CD14-positive monocyte (primary cell): ENCODE results near the gene EXPH5. TPM values are rescaled to one million over a fixed set of nuclear protein-coding genes. Genes with fewer than 3 reads are reported as not detected.

Experiments
- DNase-seq, 3 donors: peaks; one replicate each; pipeline ENCODE4 v3.0.0-alpha.2; 2011 to 2022
- H2AFZ ChIP-seq: 2 replicates; pipeline ENCODE4 v1.6.0; 2012; ENCODE audit warnings: mild to moderate bottlenecking, low read depth, low read length, inconsistent platforms; ENCODE audit not compliant: insufficient read depth, poor library complexity, severe bottlenecking
- H3K27ac ChIP-seq, 2 donors: 1 replicate in 1 of 2; 2 replicates in 1 of 2; pipeline ENCODE4 v1.5.1; 2012 to 2013; ENCODE audit warnings: low read length in 2 of 2, control low read depth in 1 of 2, inconsistent platforms in 1 of 2, low read depth in 1 of 2, mild to moderate bottlenecking in 1 of 2
- H3K27me3 ChIP-seq, 2 donors: one replicate each; pipeline versions ENCODE4 v1.6.0 to v1.6.1; 2011 to 2013; ENCODE audit warnings: low read length in 2 of 2; ENCODE audit not compliant: control insufficient read depth in 2 of 2, insufficient read depth in 2 of 2
- H3K36me3 ChIP-seq, 2 donors: replicated peaks in 1 of 2; 1 replicate in 1 of 2; 2 replicates in 1 of 2; pipeline versions ENCODE4 v1.5.1 to v1.6.1; 2012 to 2013; ENCODE audit warnings: low read length in 2 of 2, control low read depth in 1 of 2, inconsistent platforms in 1 of 2, mild to moderate bottlenecking in 1 of 2; ENCODE audit not compliant: insufficient read depth in 2 of 2, control insufficient read depth in 1 of 2
- H3K4me1 ChIP-seq, 2 donors: 1 replicate in 1 of 2; 2 replicates in 1 of 2; pipeline versions ENCODE4 v1.5.1 to v1.6.1; 2012 to 2013; ENCODE audit warnings: low read length in 2 of 2, control low read depth in 1 of 2, inconsistent platforms in 1 of 2, mild to moderate bottlenecking in 1 of 2, moderate library complexity in 1 of 2; ENCODE audit not compliant: insufficient read depth in 2 of 2, control insufficient read depth in 1 of 2
- H3K4me2 ChIP-seq: replicated peaks from 2 replicates; pipeline ENCODE3; 2012; ENCODE audit warnings: low read length, moderate library complexity, mild to moderate bottlenecking; ENCODE audit not compliant: poor library complexity, severe bottlenecking; ENCODE audit errors: extremely low read depth
- H3K4me3 ChIP-seq, 3 experiments: fragments of 200-600 bp in 1 of 3; sonication (generic) in 1 of 3; replicated peaks in 1 of 3; 1 replicate in 2 of 3; 2 replicates in 1 of 3; pipeline ENCODE4 v1.5.1; 2011 to 2013; ENCODE audit warnings: low read length in 3 of 3, mild to moderate bottlenecking in 3 of 3, control low read depth in 2 of 3, low read depth in 2 of 3, inconsistent platforms in 1 of 3, moderate library complexity in 1 of 3
- H3K79me2 ChIP-seq: 2 replicates; pipeline ENCODE4 v1.6.0; 2012; ENCODE audit warnings: mild to moderate bottlenecking, control low read depth, inconsistent platforms, low read length, moderate library complexity; ENCODE audit not compliant: insufficient read depth
- H3K9ac ChIP-seq: 2 replicates; pipeline ENCODE4 v1.6.0; 2017; ENCODE audit warnings: low read length, mild to moderate bottlenecking; ENCODE audit not compliant: insufficient read depth, poor library complexity, severe bottlenecking
- H3K9me3 ChIP-seq, 2 donors: replicated peaks in 1 of 2; 1 replicate in 1 of 2; 2 replicates in 1 of 2; pipeline versions ENCODE4 v1.5.1 to v1.6.1; 2012 to 2013; ENCODE audit warnings: low read length in 2 of 2, control low read depth in 1 of 2; ENCODE audit not compliant: control insufficient read depth in 1 of 2, insufficient read depth in 1 of 2
- H4K20me1 ChIP-seq: 2 replicates; pipeline ENCODE4 v1.6.0; 2012; ENCODE audit warnings: mild to moderate bottlenecking, low read length, control low read depth, moderate library complexity; ENCODE audit not compliant: insufficient read depth
- H3K27ac Mint-ChIP-seq, 7 donors: one replicate each; pipeline ENCODE4 v1.8.0; 2020; ENCODE audit warnings: mild to moderate bottlenecking in 7 of 7, mixed read lengths in 7 of 7, moderate library complexity in 6 of 7, inconsistent platforms in 2 of 7
- H3K27me3 Mint-ChIP-seq, 3 donors: one replicate each; pipeline ENCODE4 v1.8.0; 2021 to 2022; ENCODE audit warnings: low read depth in 3 of 3, mild to moderate bottlenecking in 3 of 3, mixed read lengths in 3 of 3, moderate library complexity in 3 of 3, inconsistent platforms in 1 of 3
- H3K36me3 Mint-ChIP-seq, 2 donors: one replicate each; pipeline ENCODE4 v1.8.0; 2020; ENCODE audit warnings: mixed read lengths in 2 of 2, inconsistent platforms in 1 of 2, mild to moderate bottlenecking in 1 of 2
- H3K4me1 Mint-ChIP-seq: one replicate; pipeline ENCODE4 v1.8.0; 2020; ENCODE audit warnings: mild to moderate bottlenecking, mixed read lengths
- H3K4me3 Mint-ChIP-seq, 2 donors: one replicate each; pipeline ENCODE4 v1.8.0; 2020; ENCODE audit warnings: mild to moderate bottlenecking in 2 of 2, mixed read lengths in 2 of 2, moderate library complexity in 1 of 2
- H3K9me3 Mint-ChIP-seq, 7 donors: one replicate each; pipeline ENCODE4 v1.8.0; 2020 to 2022; ENCODE audit warnings: mixed read lengths in 7 of 7, mild to moderate bottlenecking in 6 of 7, moderate library complexity in 6 of 7, inconsistent platforms in 2 of 7
- WGBS: methylation state at CpG from one replicate; pipeline ENCODE4 v1.1.5; 2013; ENCODE audit warnings: missing lambda C conversion rate; ENCODE audit not compliant: insufficient coverage; 5-methylcytosine and 5-hydroxymethylcytosine counted together
- intact Hi-C, 2 donors: fragments of 100-400 bp; cut with micrococcal nuclease; formaldehyde crosslinking; loops; one replicate each; pipeline versions ENCODE4 v1.15.0 to v1.15.1; 2023
- polyA plus RNA-seq, 3 donors: library from polyadenylated mRNA; depleted of rRNA in 1 of 3; unstranded in 2 of 3; stranded (reverse) in 1 of 3; fragments of 300-500 nt in 2 of 3; fragments of >200 nt in 1 of 3; fragmentation: Illumina TruSeq in 2 of 3; gene quantifications; 1 replicate in 2 of 3; 2 replicates in 1 of 3; pipeline ENCODE4 v1.2.3, GENCODE V29; 2012 to 2021
- TF ChIP-seq, protein P1 (sequence below): fragments of 200-600 bp; IDR thresholded peaks from one replicate; pipeline ENCODE4 v1.8.0; 2022; ENCODE audit warnings: antibody characterized with exemption, mild to moderate bottlenecking

Gene EXPH5
- polyA plus RNA-seq, 3 donors, result 0.05 to 0.17 TPM; not detected in 1

GRCh38 chr11:108491936-108492335 lies 101.6 kb downstream of the EXPH5 start:
- no peaks in the 10 kb centered on the region for H3K27me3 ChIP-seq
- TF ChIP-seq, protein P1, sequence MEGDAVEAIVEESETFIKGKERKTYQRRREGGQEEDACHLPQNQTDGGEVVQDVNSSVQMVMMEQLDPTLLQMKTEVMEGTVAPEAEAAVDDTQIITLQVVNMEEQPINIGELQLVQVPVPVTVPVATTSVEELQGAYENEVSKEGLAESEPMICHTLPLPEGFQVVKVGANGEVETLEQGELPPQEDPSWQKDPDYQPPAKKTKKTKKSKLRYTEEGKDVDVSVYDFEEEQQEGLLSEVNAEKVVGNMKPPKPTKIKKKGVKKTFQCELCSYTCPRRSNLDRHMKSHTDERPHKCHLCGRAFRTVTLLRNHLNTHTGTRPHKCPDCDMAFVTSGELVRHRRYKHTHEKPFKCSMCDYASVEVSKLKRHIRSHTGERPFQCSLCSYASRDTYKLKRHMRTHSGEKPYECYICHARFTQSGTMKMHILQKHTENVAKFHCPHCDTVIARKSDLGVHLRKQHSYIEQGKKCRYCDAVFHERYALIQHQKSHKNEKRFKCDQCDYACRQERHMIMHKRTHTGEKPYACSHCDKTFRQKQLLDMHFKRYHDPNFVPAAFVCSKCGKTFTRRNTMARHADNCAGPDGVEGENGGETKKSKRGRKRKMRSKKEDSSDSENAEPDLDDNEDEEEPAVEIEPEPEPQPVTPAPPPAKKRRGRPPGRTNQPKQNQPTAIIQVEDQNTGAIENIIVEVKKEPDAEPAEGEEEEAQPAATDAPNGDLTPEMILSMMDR, result no peak
- peaks cover 3 to 4% of the 10 kb centered on the region in 2 donors for H3K4me1 ChIP-seq
- no peak overlapping the region for H3K4me3 Mint-ChIP-seq
- peaks cover 0 to 4% (median 0%) of the 10 kb centered on the region in 3 donors for H3K27me3 Mint-ChIP-seq
- no peak overlapping the region for H3K4me2 ChIP-seq
- WGBS, result 100% methylated on average over 1 of the region's 3 CpGs
- DNase-seq, result no peak
- no peaks in the 10 kb centered on the region for H3K9me3 Mint-ChIP-seq
- H3K36me3 Mint-ChIP-seq, result peaks cover 7 to 26% of the 10 kb centered on the region in 2 donors
- no peak overlapping the region for H3K27ac ChIP-seq
- intact Hi-C loops, result loop anchor here in 1 of 2 donors (10.0 kb wide), 1 partner anchor 267 kb away; the partner anchor contains the start of genes ATM and NPAT
- no peaks in the 10 kb centered on the region for H3K9me3 ChIP-seq
- no peak overlapping the region for H3K4me3 ChIP-seq
- no peak overlapping the region for H3K9ac ChIP-seq
- peaks cover 4% of the 10 kb centered on the region for H3K79me2 ChIP-seq
- H4K20me1 ChIP-seq, result no peaks in the 10 kb centered on the region
- peaks cover 3% of the 10 kb centered on the region for H3K4me1 Mint-ChIP-seq
- peaks cover 6 to 11% of the 10 kb centered on the region in 2 donors for H3K36me3 ChIP-seq
- H3K27ac Mint-ChIP-seq, result peak overlapping the region in 2 of 7 donors; percentile 33 to 56
- H2AFZ ChIP-seq, result no peak overlapping the region

DNA sequence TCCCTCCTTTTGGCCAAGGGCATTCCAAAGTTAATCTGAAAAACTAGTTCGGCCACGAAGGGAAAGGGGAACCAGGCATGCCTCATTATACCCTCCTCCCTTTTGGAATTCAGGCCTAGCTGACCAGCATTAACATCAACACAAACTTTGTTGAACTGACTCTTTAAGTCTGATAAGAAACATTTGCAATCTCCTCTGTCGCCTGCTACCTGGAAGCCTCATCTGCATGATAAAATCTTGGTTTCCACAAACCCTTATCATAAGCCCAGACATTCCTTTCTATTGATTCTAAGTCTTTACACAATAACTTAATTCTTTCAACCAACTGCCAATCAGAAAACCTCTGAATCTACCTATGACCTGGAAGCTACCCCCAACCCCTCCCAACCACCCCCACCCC lies 106.7 kb downstream of the EXPH5 start:
- Histone ChIP-seq H3K9me3 (no peaks in the 10 kb centered on the region), H3K27ac (peak overlapping the region in 1 of 2 donors; percentile 34), H2AFZ (no peak overlapping the region), H3K27me3 (no peaks in the 10 kb centered on the region), H3K4me3 (no peak overlapping the region), H3K4me1 (no peaks in the 10 kb centered on the region), H4K20me1 (no peaks in the 10 kb centered on the region), H3K9ac (no peak overlapping the region), H3K4me2 (no peak overlapping the region), H3K36me3 (peaks cover 6 to 38% of the 10 kb centered on the region in 2 donors), H3K79me2 (no peaks in the 10 kb centered on the region)
- DNase-seq, result no peak
- H3K4me3 Mint-ChIP-seq, result no peak overlapping the region
- H3K36me3 Mint-ChIP-seq, result peaks cover 24 to 52% of the 10 kb centered on the region in 2 donors
- peak overlapping the region in 2 of 7 donors; percentile 3 to 33 for H3K27ac Mint-ChIP-seq
- intact Hi-C loops, result no loop called here
- 100% methylated on average over 1 of the region's 3 CpGs for WGBS
- TF ChIP-seq, protein P1, result no peak
- peaks cover 0 to 2% (median 0%) of the 10 kb centered on the region in 3 donors for H3K27me3 Mint-ChIP-seq
- H3K4me1 Mint-ChIP-seq, result no peaks in the 10 kb centered on the region
- no peaks in the 10 kb centered on the region for H3K9me3 Mint-ChIP-seq
